Left colon (tissue), 2 donors: Measurements from ENCODE around the gene HOXA3. TPM values are rescaled to one million over a fixed set of nuclear protein-coding genes. Genes with fewer than 3 reads are reported as not detected.

Experiments
- ATAC-seq: fragments of 200-7000 bp; cut with Tn5 transposase; one replicate; pipeline ENCODE4 v1.9.1; 2020; ENCODE audit warnings: mild to moderate bottlenecking, moderate library complexity
- DNase-seq, 2 donors: peaks; one replicate each; pipeline ENCODE4 v3.0.0-alpha.2; 2020
- intact Hi-C, 2 donors: fragments of 100-400 bp; cut with DNase I in 1 of 2; cut with micrococcal nuclease in 1 of 2; formaldehyde crosslinking; loops; one replicate each; pipeline versions ENCODE4 v1.11.2 to v1.14.0; 2022; cut with DNase I, micrococcal nuclease
- total RNA-seq, 2 donors: library from RNA; stranded (reverse); fragmentation: NEBNext Ultra II Directional; extraction: Animal tissue kit (Norgen Biotek cat#: 25700); gene quantifications; one replicate each; pipeline ENCODE4 v1.2.1, GENCODE V29; 2021
- donor health status: DM: no; HTN: no; CAD: no.
- donor health status: DM: yes; HTN: yes; CAD: no.

HOXA3 gene
- total RNA-seq, 2 donors from 2014 or later: 16.4 to 23.2 TPM

- DNase-seq: peak; percentile 35 to 48
Observed at GRCh38 chr7:27128776-27129728, 23.3 kb downstream of the HOXA3 start.

GRCh38 chr7:27128034-27128433 is 24.3 kb downstream of the HOXA3 start:
- ATAC-seq: no peak
- DNase-seq: no peak
- intact Hi-C loops: no loop called here

More at GRCh38 chr7:27128776-27129728, 23.3 kb downstream of the HOXA3 start:
- no peak for ATAC-seq
- intact Hi-C loops: no loop called here

GRCh38 chr7:27126596-27127327 is 25.6 kb downstream of the HOXA3 start:
- DNase-seq: no peak
- no peak for ATAC-seq
- intact Hi-C loops: no loop called here

- intact Hi-C loops: no loop called here
- ATAC-seq (no peak), DNase-seq (no peak)
Observed at GRCh38 chr7:27125986-27126394, 26.4 kb downstream of the HOXA3 start.

- intact Hi-C loops: no loop called here
- ATAC-seq (peak; percentile 21), DNase-seq (no peak)
Observed at GRCh38 chr7:27124902-27125689, 27.3 kb downstream of the HOXA3 start.

GRCh38 chr7:27124096-27124901 is 28.1 kb downstream of the HOXA3 start:
- no peak for ATAC-seq
- intact Hi-C loops: no loop called here

GRCh38 chr7:27123477-27124053 is 28.8 kb downstream of the HOXA3 start:
- DNase-seq (no peak), ATAC-seq (no peak)
- intact Hi-C loops: no loop called here

More at GRCh38 chr7:27124096-27124901, 28.1 kb downstream of the HOXA3 start:
- peak; percentile 39 to 52 for DNase-seq

GRCh38 chr7:27123007-27123476 is 29.3 kb downstream of the HOXA3 start:
- DNase-seq: no peak

GRCh38 chr7:27122077-27122910 is 30.1 kb downstream of the HOXA3 start:
- DNase-seq (peak; percentile 77 to 80), ATAC-seq (peak; percentile 78)
- intact Hi-C loops: no loop called here

More at GRCh38 chr7:27123007-27123476, 29.3 kb downstream of the HOXA3 start:
- intact Hi-C loops: no loop called here
- peak; percentile 27 for ATAC-seq

- peak; percentile 24 for ATAC-seq
- intact Hi-C loops: no loop called here
- DNase-seq: peak in 1 of 2 donors; percentile 36
Observed at GRCh38 chr7:27121684-27122076, 30.7 kb downstream of the HOXA3 start.

- intact Hi-C loops: no loop called here
- no peak for DNase-seq
- ATAC-seq: no peak
Observed at GRCh38 chr7:27119412-27119911, 32.9 kb downstream of the HOXA3 start.

GRCh38 chr7:27118580-27118979 is 33.8 kb downstream of the HOXA3 start:
- DNase-seq: no peak
- intact Hi-C loops: no loop called here
- ATAC-seq: no peak

GRCh38 chr7:27117887-27118491 is 34.4 kb downstream of the HOXA3 start:
- intact Hi-C loops: no loop called here
- DNase-seq: no peak
- no peak for ATAC-seq

GRCh38 chr7:27116962-27117886 is 35.2 kb downstream of the HOXA3 start:
- intact Hi-C loops: no loop called here
- DNase-seq (no peak), ATAC-seq (no peak)
